Fibroblast of skin of left quadriceps (primary cell): ENCODE results near the gene LFNG.

Experiments used
- DNase-seq, 2 experiments: peaks; one replicate each; pipeline ENCODE4 v3.0.0-alpha.2; 2013; ENCODE audit warnings: low read depth in 2 of 2

The LFNG gene

DNA sequence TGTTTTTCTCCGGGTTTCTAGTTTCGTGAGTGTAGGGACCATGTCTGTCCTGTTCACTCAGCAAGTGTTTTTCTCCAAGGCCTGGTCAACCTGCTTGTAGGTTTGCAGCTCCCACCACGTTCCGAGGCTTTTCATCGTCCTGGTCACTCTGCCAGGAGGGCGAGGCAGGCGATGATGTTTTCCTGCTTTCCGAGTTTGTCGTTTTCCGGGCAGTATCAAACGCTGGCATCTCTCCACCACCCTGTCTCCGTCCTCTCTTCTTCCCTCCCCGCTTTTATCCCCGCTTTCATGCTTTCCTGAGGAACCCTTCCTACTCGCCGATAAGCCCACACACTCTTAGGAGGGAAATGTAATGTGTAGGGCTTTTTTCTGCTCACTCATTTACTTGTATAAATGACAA is 50.4 kb downstream of the LFNG start:
- no peak for DNase-seq

DNA sequence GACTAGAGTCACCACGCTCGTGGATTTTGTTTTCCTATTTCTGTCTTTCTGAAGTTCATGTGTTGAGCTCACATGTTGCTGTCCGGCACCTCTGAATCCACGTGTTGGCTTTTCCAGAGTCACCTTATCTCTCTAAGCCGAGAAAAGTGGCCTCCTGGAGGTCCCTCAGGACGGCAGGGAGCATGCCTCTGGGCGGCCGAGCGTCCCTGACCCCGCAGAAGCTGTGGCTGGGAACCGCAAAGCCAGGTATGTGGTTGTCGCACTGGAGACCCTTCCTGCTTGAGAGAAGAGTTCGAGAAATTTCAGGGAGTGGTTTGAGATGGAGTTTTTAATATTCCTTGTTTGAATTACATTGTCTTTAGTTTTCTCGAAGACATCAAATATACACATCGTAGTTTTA is 51.8 kb downstream of the LFNG start:
- DNase-seq = no peak

DNA sequence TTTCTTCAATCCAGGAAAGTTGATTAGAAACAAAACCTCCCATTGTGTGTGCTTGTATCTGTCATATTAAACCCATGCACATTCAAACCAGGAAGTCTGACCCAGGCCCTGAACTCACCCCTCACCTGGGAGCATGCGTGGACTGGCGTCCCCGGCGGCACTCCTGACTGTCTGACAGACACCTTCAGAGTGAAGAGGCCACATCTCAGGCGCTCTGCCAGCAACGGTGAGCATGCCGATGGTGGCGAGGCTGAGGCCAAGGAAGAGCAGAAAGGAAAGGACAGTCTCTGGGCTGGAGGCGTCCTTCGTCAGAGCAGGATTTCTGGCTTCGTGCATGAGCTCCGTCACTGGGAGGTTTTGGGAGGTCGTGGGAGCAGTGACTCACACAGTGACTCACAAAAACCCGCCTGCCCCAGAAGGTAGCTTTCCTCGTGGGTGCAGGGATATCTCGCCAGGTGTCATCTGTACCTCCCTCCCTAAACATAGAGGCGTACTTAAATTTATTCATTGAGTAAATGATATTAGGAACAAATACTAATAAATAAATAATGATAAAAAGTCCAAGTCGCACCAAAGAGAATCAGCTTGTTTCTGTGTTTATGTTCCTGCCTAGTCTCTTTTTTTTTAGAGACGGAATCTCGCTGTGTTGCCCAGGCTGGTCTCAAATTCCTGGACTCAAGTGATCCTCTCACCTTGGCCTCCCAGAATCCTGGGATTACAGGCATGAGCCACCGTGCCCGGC is 52.7 kb downstream of the LFNG start:
- DNase-seq = no peak

- DNase-seq = no peak
Observed at GRCh38 chr7:2573761-2574160, 54.2 kb downstream of the LFNG start.

- no peak for DNase-seq
Observed at GRCh38 chr7:2575046-2575732, 55.6 kb downstream of the LFNG start.

GRCh38 chr7:2575733-2576340 is 56.3 kb downstream of the LFNG start:
- no peak for DNase-seq

- no peak for DNase-seq
Observed at GRCh38 chr7:2576742-2577491, 57.3 kb downstream of the LFNG start.
